DMS53 (cell line): ENCODE results near the gene ABCC6.
"Not testable (repeated sequence)": the region's sequence is repeated elsewhere in the genome, so short reads cannot be mapped to it uniquely, and the experiment has no call there.

ENCODE experiments used
- DNase-seq: peaks from one replicate; lab custom pipeline; 2025; lab: John Stamatoyannopoulos, UW

The ABCC6 gene

DNA sequence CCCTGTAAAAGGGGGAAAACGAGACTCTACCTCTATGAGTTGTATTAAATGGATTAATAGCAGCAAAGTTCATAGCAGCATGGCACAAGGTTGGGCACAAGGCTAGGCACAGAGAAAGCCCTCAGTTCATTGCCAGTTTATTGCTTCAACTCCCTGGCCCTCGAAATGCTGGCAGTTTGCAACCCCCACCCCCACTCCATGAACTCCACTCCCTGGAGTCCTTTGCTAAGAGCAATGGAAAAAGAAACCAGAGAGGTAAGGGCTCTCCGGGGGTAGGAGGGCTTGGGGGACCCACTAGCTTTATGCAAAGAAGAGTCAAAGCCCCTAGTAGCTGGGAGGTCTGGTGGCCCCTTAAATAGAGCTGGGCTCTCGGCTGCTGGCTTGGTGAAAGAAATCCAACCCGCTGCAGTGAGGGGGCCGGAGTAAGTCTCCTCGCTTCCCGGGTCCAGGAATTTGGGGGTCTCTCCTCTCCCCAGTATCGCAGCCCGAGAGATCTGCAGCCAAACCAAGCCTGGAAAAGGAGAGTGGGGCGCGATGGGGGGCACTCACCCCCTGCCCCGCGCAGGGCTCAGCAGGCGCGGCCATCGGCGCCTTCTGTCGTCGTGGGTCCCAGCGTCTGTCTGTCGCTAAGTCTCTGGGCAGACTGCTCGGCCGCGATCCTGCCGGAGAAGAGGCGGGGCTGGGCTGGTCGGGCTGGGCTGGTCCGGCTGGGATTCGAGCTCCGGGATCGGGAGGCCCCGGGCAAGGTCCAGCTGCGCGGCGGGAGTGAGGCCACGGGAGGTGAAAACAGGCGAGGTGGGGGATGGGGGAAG, at the start of gene ABCC6:
Gene ABCC6 (minus strand): TSS at position 645 of the 812 bp plus-strand sequence. CDS start 60 bp downstream, at position 585.
- DNase-seq = not testable (repeated sequence)

GRCh38 chr16:16272573-16273221, 49.4 kb upstream of the ABCC6 start:
- DNase-seq = not testable (repeated sequence)

GRCh38 chr16:16271658-16272057, 48.4 kb upstream of the ABCC6 start:
- not testable (repeated sequence) for DNase-seq

- not testable (repeated sequence) for DNase-seq
Observed at GRCh38 chr16:16268185-16268808, 45.0 kb upstream of the ABCC6 start.

DNA sequence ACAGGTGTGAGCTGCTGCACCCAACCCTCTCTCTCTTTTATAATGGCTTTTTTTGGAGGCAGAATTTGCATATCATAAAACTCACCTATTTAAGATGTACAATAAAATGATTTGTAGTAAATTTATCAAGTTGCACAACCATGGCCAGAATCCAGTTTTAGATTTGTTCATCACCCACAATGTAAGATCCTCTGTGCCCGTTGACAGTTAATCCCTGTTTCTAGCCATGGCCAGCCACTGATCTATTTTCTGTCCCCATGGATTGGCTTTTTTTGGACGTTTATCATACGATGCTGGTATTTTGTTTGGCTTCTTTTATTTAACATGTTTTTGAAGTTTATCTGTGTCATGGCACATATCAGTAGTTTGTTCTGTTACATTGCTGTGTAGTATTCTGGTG, 44.4 kb upstream of the ABCC6 start:
- DNase-seq = not testable (repeated sequence)

GRCh38 chr16:16265044-16265443, 41.8 kb upstream of the ABCC6 start:
- not testable (repeated sequence) for DNase-seq

DNA sequence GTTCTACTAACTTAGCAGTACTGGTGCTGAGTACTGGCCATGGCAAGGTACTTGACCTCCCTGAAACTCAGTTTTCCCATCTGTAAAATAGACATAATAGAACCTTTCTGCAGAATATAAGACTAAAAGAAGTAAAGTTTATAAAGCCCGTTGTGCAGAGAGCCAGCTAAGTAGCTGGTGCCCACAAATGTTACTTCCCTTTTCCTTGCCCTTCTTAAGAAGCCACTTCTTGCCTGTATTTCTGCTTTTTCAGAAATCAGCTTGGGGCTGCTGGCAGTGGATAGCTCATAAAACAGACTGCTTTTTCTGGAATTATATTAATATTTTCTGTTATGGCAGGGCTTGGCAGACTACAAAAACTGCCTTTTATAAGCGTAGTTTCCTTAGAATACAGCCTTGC, 40.7 kb upstream of the ABCC6 start:
- DNase-seq = not testable (repeated sequence)

DNA sequence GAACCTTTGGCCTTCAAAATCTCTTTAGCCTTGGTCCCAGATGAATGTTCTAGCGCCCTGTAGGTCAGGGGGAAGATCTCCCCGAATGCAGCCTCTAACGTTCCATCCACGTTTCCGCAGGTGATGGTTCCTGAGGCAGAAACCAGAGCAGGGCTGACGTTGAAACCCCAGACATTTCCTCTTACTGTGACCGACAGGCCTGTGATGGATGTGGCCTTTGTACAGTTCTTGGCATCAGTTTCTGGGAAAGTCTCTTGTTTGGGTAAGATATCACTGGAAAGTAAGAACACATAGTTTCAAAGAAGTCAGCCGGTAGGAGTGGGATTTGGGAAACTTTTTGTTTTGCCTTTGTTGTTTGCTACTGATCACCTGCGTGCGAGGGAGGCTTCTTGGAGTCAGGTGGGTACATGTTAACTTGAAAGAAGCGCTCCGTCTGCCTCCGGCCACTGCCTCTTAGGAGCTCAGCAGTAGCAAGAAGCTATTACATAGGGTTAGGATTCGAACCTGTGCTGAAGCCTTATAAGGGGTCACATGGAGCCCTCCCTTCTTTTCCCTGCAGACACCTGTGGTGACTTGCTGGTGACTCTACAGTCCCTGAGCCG, 39.8 kb upstream of the ABCC6 start:
- DNase-seq = not testable (repeated sequence)

GRCh38 chr16:16259971-16260370, 36.7 kb upstream of the ABCC6 start:
- not testable (repeated sequence) for DNase-seq

- DNase-seq = not testable (repeated sequence)
Observed at GRCh38 chr16:16258822-16259221, 35.5 kb upstream of the ABCC6 start.

DNA sequence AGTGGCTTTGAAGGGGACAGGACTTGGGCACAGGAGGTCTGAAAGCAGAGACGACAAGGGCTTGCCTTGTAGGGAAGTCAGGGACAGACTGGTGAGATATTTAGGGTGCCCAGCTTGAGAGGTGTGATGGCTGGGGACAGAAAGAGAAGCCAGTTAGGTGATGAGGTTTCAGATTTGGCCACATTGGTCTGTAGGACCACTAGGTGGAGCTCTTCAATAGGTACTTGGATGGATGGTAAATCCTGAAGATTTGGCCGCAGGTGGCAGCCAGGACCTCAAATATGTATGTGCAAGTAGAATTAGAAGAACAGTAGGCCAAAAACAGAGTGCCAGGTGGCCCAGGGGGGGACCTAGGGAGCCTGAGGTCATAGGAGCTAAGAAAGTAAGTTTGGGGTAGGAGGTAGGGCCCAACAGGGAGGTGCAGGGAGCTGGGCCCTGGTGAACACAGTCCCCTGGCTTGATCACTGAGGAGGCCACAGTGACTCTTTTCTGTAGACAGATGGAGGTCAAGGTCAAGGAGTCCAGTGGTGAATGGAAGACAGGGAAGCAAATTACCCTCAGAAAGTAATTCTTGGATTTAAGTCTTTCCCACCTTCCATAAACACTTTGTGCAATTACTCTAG, 34.1 kb upstream of the ABCC6 start:
- DNase-seq = not testable (repeated sequence)

DNA sequence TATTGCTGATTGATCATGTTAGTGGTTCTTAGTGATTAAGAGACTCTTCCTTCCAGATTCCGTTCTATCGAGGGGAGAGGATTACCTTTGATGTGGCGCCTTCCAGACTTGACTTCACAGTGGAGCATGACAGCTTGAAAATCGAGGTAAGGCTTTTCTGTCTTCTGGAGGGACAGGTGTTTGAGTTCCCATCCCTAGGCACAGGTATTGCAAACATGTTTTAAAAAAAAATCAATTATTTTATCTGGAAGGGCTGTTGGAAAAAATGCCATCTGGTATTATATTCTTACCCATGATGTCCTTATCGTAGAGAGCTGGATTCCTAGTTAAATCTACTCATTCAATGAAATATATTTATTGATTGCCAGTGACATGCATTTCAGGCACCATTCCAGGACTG, 29.1 kb upstream of the ABCC6 start:
- DNase-seq = not testable (repeated sequence)

GRCh38 chr16:16249621-16250330, 26.5 kb upstream of the ABCC6 start:
- not testable (repeated sequence) for DNase-seq

- not testable (repeated sequence) for DNase-seq
Observed at GRCh38 chr16:16247439-16247838, 24.1 kb upstream of the ABCC6 start.

DNA sequence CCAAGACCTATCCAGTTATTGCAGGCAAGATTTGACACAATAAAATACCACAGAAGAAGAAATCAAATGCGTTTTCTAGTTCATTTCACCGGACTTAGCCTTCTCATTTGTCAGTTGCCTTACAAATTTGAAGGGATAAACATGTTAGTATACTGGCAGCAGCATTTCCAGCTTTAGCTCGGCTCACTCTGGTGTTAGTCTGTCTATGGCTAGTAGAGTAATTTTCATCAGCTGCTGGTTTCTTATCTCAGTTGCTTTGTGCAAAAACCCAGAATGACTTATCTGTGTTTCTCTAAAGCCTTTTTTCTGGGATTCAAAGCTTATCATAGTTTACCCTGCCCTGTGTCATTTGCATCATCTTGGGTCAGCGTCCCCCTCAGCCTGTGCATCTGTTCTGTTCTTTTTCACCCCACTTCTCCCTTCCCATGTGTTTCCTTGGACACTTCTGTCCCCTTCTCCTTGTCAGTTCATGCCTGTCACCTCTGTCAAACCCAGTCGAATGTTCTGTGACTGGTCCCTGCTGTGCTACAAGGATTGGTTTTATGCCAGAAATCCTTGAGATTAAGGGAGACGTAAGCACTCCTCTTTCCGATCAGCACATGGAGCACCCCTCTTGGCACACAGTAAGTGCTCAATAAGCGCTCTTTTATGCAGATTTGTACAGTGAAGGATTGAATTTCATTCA, 23.4 kb upstream of the ABCC6 start:
- DNase-seq = not testable (repeated sequence)

GRCh38 chr16:16243886-16244285, 20.6 kb upstream of the ABCC6 start:
- DNase-seq = not testable (repeated sequence)

GRCh38 chr16:16240667-16241066, 17.4 kb upstream of the ABCC6 start:
- not testable (repeated sequence) for DNase-seq

- not testable (repeated sequence) for DNase-seq
Observed at GRCh38 chr16:16237738-16238137, 14.4 kb upstream of the ABCC6 start.

- not testable (repeated sequence) for DNase-seq
Observed at GRCh38 chr16:16237071-16237470, 13.8 kb upstream of the ABCC6 start.

- not testable (repeated sequence) for DNase-seq
Observed at GRCh38 chr16:16232692-16233061, 9.4 kb upstream of the ABCC6 start.
